ENCODE results near the gene TBXA2R. TPM values are rescaled to one million over a fixed set of nuclear protein-coding genes. Genes with fewer than 3 reads are reported as not detected.

TBXA2R gene
- total RNA-seq, 4 donors from 2014 or later = 0.20 to 4.2 (median 0.90) TPM

- no peak overlapping the region for H3K4me3 ChIP-seq (ENCODE audit: low read depth, poor library complexity, severe bottlenecking)
- TF ChIP-seq CTCF (IDR thresholded peaks at IDR 0.05) = no peak
- no peak for TF ChIP-seq POLR2A (IDR thresholded peaks at IDR 0.05)
- intact Hi-C loops (cut with DNase I; ENCODE audit: low total_unique reads) = no loop called here
- no peak for DNase-seq (ENCODE audit: low spot score in 2 of 2)
- 95 to 96% methylated on average over 18 to 20 of the region's 20 CpGs for WGBS, 2 donors
These were observed 30.3 kb upstream of the TBXA2R start for GRCh38 chr19:3636962-3637361.

DNA sequence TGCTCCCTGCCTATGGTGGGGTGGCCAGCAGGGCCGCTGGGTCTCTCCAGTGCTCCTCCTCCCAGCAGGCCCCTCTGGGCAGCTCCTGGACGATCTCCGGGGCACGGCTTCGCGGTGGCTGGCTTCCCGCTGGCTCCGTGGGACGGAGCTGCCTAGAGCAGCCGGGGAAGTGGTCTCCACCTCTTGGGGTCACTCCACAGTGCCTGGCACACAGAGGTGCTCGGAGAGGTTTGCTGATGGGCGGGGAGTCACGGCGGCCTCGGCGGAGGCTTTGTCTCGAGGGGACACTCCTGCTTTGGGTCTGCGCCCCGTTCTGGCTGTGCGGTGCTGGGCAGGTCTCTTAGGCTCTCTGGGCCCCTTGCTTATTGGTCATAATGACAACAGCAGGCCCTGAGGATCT lies 29.8 kb upstream of the TBXA2R start:
- H3K4me3 ChIP-seq (ENCODE audit: low read depth, poor library complexity, severe bottlenecking) = no peak overlapping the region
- intact Hi-C loops (cut with DNase I; ENCODE audit: low total_unique reads) = no loop called here
- no peak for DNase-seq (ENCODE audit: low spot score in 2 of 2)
- WGBS, 2 donors = 87 to 92% methylated on average over 14 to 20 of the region's 20 CpGs
- no peak for TF ChIP-seq POLR2A (IDR thresholded peaks at IDR 0.05)
- TF ChIP-seq CTCF (IDR thresholded peaks at IDR 0.05) = no peak

- intact Hi-C loops (cut with DNase I; ENCODE audit: low total_unique reads) = no loop called here
- H3K4me3 ChIP-seq (ENCODE audit: low read depth, poor library complexity, severe bottlenecking) = no peak overlapping the region
- no peak for DNase-seq (ENCODE audit: low spot score in 2 of 2)
- TF ChIP-seq POLR2A (IDR thresholded peaks at IDR 0.05) (no peak), CTCF (IDR thresholded peaks at IDR 0.05) (no peak)
- WGBS, 2 donors = 92 to 97% methylated on average over 11 to 19 of the region's 19 CpGs
These were observed 27.9 kb upstream of the TBXA2R start for GRCh38 chr19:3634496-3635045.

DNA sequence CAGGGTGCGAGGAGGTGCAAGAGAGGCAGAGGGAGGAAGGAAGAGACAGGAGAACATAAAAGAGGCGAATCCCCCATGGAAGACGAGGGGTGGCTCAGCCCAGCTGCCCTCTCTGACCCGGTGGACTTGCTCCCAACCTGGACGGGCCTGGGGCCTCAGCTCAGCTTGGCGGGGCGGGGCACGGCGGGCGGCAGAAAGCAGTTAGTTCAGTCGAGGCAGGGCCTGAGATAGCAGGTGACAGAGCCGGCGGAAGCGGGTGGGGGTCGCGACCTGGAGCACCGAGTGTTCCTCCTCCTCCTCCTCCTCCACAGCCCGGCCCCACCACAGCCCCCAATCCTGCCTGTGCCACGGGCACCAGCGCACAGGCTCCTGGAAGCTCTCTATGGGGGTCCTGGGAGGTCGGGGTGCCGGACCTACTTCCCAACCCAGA lies 26.9 kb upstream of the TBXA2R start:
- no peak for TF ChIP-seq POLR2A (IDR thresholded peaks at IDR 0.05)
- no peak for TF ChIP-seq CTCF (IDR thresholded peaks at IDR 0.05)
- WGBS, 2 donors = 90 to 92% methylated on average over 14 to 22 of the region's 22 CpGs

GRCh38 chr19:3632739-3633558 lies 26.3 kb upstream of the TBXA2R start:
- intact Hi-C loops (cut with DNase I; ENCODE audit: low total_unique reads) = no loop called here
- no peak overlapping the region for H3K4me3 ChIP-seq (ENCODE audit: low read depth, poor library complexity, severe bottlenecking)
- DNase-seq (ENCODE audit: low spot score in 2 of 2) = no peak
- WGBS, 2 donors = 89 to 90% methylated on average over 40 to 48 of the region's 50 CpGs
- TF ChIP-seq CTCF (IDR thresholded peaks at IDR 0.05) (no peak), POLR2A (IDR thresholded peaks at IDR 0.05) (no peak)

More for the DNA sequence above, 26.9 kb upstream of the TBXA2R start:
- no peak overlapping the region for H3K4me3 ChIP-seq (ENCODE audit: low read depth, poor library complexity, severe bottlenecking)
- intact Hi-C loops (cut with DNase I; ENCODE audit: low total_unique reads) = no loop called here
- DNase-seq (ENCODE audit: low spot score in 2 of 2) = no peak
